Measurements from ENCODE around the gene LRP6. TPM values are rescaled to one million over a fixed set of nuclear protein-coding genes. Genes with fewer than 3 reads are reported as not detected.

LRP6 gene
- total RNA-seq, 1 experiment from 2014 or later, result 28.1 TPM

- DNase-seq (ENCODE audit: low read depth, low spot score) (no peak), ATAC-seq (no peak)
- Histone ChIP-seq H3K4me1 (ENCODE audit: control insufficient read depth in 1 of 2, insufficient read depth in 2 of 2, low read length in 2 of 2) (no peaks in the 10 kb centered on the region), H2AFZ (ENCODE audit: low read depth, low read length, poor library complexity, severe bottlenecking) (no peak overlapping the region), H3K4me2 (ENCODE audit: low read length) (no peak overlapping the region), H3K79me2 (ENCODE audit: insufficient read depth, low read length) (no peaks in the 10 kb centered on the region), H3K4me3 (replicated peaks in 1 of 2; ENCODE audit: low read depth in 1 of 2, low read length in 2 of 2) (no peak overlapping the region), H3K9ac (ENCODE audit: low read length) (no peak overlapping the region), H3K27me3 (ENCODE audit: insufficient read depth, low read length) (no peaks in the 10 kb centered on the region), H3K27ac (ENCODE audit: low read depth, low read length) (no peak overlapping the region), H4K20me1 (ENCODE audit: insufficient read depth) (no peaks in the 10 kb centered on the region), H3K9me3 (ENCODE audit: control insufficient read depth in 1 of 2, insufficient read depth in 1 of 2, low read depth in 1 of 2, low read length in 2 of 2) (no peaks in the 10 kb centered on the region), H3K9me2 (ENCODE audit: insufficient read depth) (no peaks in the 10 kb centered on the region), H3K36me3 (ENCODE audit: control insufficient read depth in 1 of 2, insufficient read depth in 2 of 2, low read length in 2 of 2) (0 out of 4 replicates have a peak, but pooled peaks cover 0 to 4% of the 10 kb centered on the region in 2 experiments)
- RAD21 ChIA-PET (ENCODE audit: low non-redundant PET in 1 of 2, low total read pairs in 2 of 2, uncharacterized antibody in 2 of 2, unreplicated experiment in 2 of 2), result no interaction called here
- POLR2A ChIA-PET, result no interaction called here
- no peak for TF ChIP-seq REST (IDR thresholded peaks at IDR 0.05; ENCODE audit: low read depth)
- no peak for TF ChIP-seq RAD21 (IDR thresholded peaks at IDR 0.05; ENCODE audit: low read depth)
- no peak for TF ChIP-seq MAX (IDR thresholded peaks at IDR 0.05)
- TF ChIP-seq SRF (IDR thresholded peaks at IDR 0.05; ENCODE audit: low read depth), result no peak
- no peak for TF ChIP-seq ELF1 (IDR thresholded peaks at IDR 0.05; ENCODE audit: borderline replicate concordance, low read depth)
- no peak for TF ChIP-seq EGR1 (IDR thresholded peaks at IDR 0.05; ENCODE audit: low read depth)
- TF ChIP-seq, protein P1, sequence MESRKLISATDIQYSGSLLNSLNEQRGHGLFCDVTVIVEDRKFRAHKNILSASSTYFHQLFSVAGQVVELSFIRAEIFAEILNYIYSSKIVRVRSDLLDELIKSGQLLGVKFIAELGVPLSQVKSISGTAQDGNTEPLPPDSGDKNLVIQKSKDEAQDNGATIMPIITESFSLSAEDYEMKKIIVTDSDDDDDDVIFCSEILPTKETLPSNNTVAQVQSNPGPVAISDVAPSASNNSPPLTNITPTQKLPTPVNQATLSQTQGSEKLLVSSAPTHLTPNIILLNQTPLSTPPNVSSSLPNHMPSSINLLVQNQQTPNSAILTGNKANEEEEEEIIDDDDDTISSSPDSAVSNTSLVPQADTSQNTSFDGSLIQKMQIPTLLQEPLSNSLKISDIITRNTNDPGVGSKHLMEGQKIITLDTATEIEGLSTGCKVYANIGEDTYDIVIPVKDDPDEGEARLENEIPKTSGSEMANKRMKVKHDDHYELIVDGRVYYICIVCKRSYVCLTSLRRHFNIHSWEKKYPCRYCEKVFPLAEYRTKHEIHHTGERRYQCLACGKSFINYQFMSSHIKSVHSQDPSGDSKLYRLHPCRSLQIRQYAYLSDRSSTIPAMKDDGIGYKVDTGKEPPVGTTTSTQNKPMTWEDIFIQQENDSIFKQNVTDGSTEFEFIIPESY (IDR thresholded peaks at IDR 0.05; ENCODE audit: extremely low read depth, insufficient replicate concordance, low read length), result no peak
- no peak for TF ChIP-seq ZNF274 (IDR thresholded peaks at IDR 0.05; ENCODE audit: low read depth, low read length)
- TF ChIP-seq, protein P2, sequence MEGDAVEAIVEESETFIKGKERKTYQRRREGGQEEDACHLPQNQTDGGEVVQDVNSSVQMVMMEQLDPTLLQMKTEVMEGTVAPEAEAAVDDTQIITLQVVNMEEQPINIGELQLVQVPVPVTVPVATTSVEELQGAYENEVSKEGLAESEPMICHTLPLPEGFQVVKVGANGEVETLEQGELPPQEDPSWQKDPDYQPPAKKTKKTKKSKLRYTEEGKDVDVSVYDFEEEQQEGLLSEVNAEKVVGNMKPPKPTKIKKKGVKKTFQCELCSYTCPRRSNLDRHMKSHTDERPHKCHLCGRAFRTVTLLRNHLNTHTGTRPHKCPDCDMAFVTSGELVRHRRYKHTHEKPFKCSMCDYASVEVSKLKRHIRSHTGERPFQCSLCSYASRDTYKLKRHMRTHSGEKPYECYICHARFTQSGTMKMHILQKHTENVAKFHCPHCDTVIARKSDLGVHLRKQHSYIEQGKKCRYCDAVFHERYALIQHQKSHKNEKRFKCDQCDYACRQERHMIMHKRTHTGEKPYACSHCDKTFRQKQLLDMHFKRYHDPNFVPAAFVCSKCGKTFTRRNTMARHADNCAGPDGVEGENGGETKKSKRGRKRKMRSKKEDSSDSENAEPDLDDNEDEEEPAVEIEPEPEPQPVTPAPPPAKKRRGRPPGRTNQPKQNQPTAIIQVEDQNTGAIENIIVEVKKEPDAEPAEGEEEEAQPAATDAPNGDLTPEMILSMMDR (IDR thresholded peaks at IDR 0.05 in 2 of 3, conservative IDR thresholded peaks at IDR 0.05 in 1 of 3; ENCODE audit: borderline replicate concordance in 1 of 3, insufficient read depth in 1 of 3, low read depth in 2 of 3, low read length in 2 of 3), result no peak
- TF ChIP-seq EZH2 (IDR thresholded peaks at IDR 0.05), result no peak
- no peak for TF ChIP-seq SIN3A (IDR thresholded peaks at IDR 0.05; ENCODE audit: low read depth)
- TF ChIP-seq POLR2AphosphoS5 (IDR thresholded peaks at IDR 0.05; ENCODE audit: low read depth, low read length), result no peak
- TF ChIP-seq YY1 (IDR thresholded peaks at IDR 0.05; ENCODE audit: extremely low read depth, insufficient replicate concordance, low read depth, low read length), result no peak
- TF ChIP-seq TCF7L2 (IDR thresholded peaks at IDR 0.05; ENCODE audit: borderline replicate concordance, extremely low read depth, insufficient read depth, insufficient read length), result no peak
- intact Hi-C loops (cut with micrococcal nuclease), result no loop called here
- CTCF ChIA-PET, result no interaction called here
- no TSS peak for BruUV-seq (replicated peaks)
Measured at GRCh38 chr12:12133259-12133658, 133.6 kb downstream of the LRP6 start.

All from HCT116 (cell line).